Activated T-helper 17 cell treated with anti-CD3 and anti-CD28 coated beads, Interleukin-2, amount 50 U/mL, for 72 hours (primary cell): Measurements from ENCODE around the gene UCHL5. TPM values are rescaled to one million over a fixed set of nuclear protein-coding genes. Genes with fewer than 3 reads are reported as not detected.
"Not testable (repeated sequence)": the region's sequence is repeated elsewhere in the genome, so short reads cannot be mapped to it uniquely, and the experiment has no call there.

Experiments
- ATAC-seq: fragments of 150-1000 bp; cut with Tn5 transposase; replicated peaks from 2 replicates; pipeline ENCODE4 v1.10.0; 2021; ENCODE audit warnings: mild to moderate bottlenecking, moderate library complexity
- H3K27ac Mint-ChIP-seq: one replicate; pipeline ENCODE4 v1.8.0; 2022; ENCODE audit warnings: mixed read lengths
- H3K27me3 Mint-ChIP-seq: one replicate; pipeline ENCODE4 v1.8.0; 2022; ENCODE audit warnings: mixed read lengths
- H3K36me3 Mint-ChIP-seq: one replicate; pipeline ENCODE4 v1.8.0; 2022; ENCODE audit warnings: low read depth, mild to moderate bottlenecking, mixed read lengths
- H3K4me1 Mint-ChIP-seq: one replicate; pipeline ENCODE4 v1.8.0; 2022; ENCODE audit warnings: mixed read lengths
- H3K4me3 Mint-ChIP-seq: one replicate; pipeline ENCODE4 v1.8.0; 2022; ENCODE audit warnings: mild to moderate bottlenecking, mixed read lengths
- H3K9me3 Mint-ChIP-seq: one replicate; pipeline ENCODE4 v1.8.0; 2022; ENCODE audit warnings: mixed read lengths
- total RNA-seq, 2 donors: library from RNA; stranded (reverse); gene quantifications; one replicate each; pipeline ENCODE4 v1.2.3, GENCODE V29; 2022

Gene UCHL5
- total RNA-seq, 2 donors from 2014 or later = 45.2 to 75.4 TPM

- H3K27ac Mint-ChIP-seq = no peak overlapping the region
- no peaks in the 10 kb centered on the region for H3K27me3 Mint-ChIP-seq
- H3K4me1 Mint-ChIP-seq = peaks cover 3% of the 10 kb centered on the region
- H3K36me3 Mint-ChIP-seq = peaks cover 6% of the 10 kb centered on the region
- H3K9me3 Mint-ChIP-seq = peaks cover 3% of the 10 kb centered on the region
- ATAC-seq = no peak
- no peak overlapping the region for H3K4me3 Mint-ChIP-seq
Measured at GRCh38 chr1:193009501-193009900, 49.7 kb downstream of the UCHL5 start.

- H3K27me3 Mint-ChIP-seq = no peaks in the 10 kb centered on the region
- H3K36me3 Mint-ChIP-seq = peaks cover 30% of the 10 kb centered on the region
- H3K4me3 Mint-ChIP-seq = no peak overlapping the region
- H3K4me1 Mint-ChIP-seq = peaks cover 5% of the 10 kb centered on the region
- peaks cover 3% of the 10 kb centered on the region for H3K9me3 Mint-ChIP-seq
- no peak overlapping the region for H3K27ac Mint-ChIP-seq
- no peak for ATAC-seq
Measured at GRCh38 chr1:193005785-193006184, 53.4 kb downstream of the UCHL5 start.

- no peak overlapping the region for H3K27ac Mint-ChIP-seq
- H3K4me1 Mint-ChIP-seq = peaks cover 3% of the 10 kb centered on the region
- H3K36me3 Mint-ChIP-seq = peaks cover 42% of the 10 kb centered on the region
- no peaks in the 10 kb centered on the region for H3K27me3 Mint-ChIP-seq
- no peak overlapping the region for H3K4me3 Mint-ChIP-seq
- ATAC-seq = peak; percentile 49
- H3K9me3 Mint-ChIP-seq = no peaks in the 10 kb centered on the region
Measured at GRCh38 chr1:192998536-192998935, 60.6 kb downstream of the UCHL5 start.

GRCh38 chr1:192994141-192994540 is 65.0 kb downstream of the UCHL5 start:
- ATAC-seq = no peak
- H3K27ac Mint-ChIP-seq = no peak overlapping the region

GRCh38 chr1:192993426-192994085 is 65.6 kb downstream of the UCHL5 start:
- peaks cover 24% of the 10 kb centered on the region for H3K36me3 Mint-ChIP-seq
- peak; percentile 92 for ATAC-seq
- H3K4me1 Mint-ChIP-seq = peaks cover 8% of the 10 kb centered on the region
- H3K27me3 Mint-ChIP-seq = no peaks in the 10 kb centered on the region
- H3K9me3 Mint-ChIP-seq = no peaks in the 10 kb centered on the region
- H3K4me3 Mint-ChIP-seq = peak overlapping the region; percentile 20
- H3K27ac Mint-ChIP-seq = peak overlapping the region; percentile 46

More at GRCh38 chr1:192994141-192994540, 65.0 kb downstream of the UCHL5 start:
- peaks cover 8% of the 10 kb centered on the region for H3K4me1 Mint-ChIP-seq
- H3K4me3 Mint-ChIP-seq = no peak overlapping the region
- H3K36me3 Mint-ChIP-seq = peaks cover 24% of the 10 kb centered on the region
- H3K27me3 Mint-ChIP-seq = no peaks in the 10 kb centered on the region
- H3K9me3 Mint-ChIP-seq = no peaks in the 10 kb centered on the region

GRCh38 chr1:192986748-192987334 is 72.3 kb downstream of the UCHL5 start:
- not testable (repeated sequence) for H3K27me3 Mint-ChIP-seq

GRCh38 chr1:192986110-192986747 is 72.9 kb downstream of the UCHL5 start:
- Mint-ChIP-seq H3K9me3 (peaks cover 8% of the 10 kb centered on the region), H3K4me1 (peaks cover 37% of the 10 kb centered on the region), H3K27me3 (no peaks in the 10 kb centered on the region), H3K36me3 (peaks cover 18% of the 10 kb centered on the region), H3K4me3 (peak overlapping the region; percentile 64), H3K27ac (peak overlapping the region; percentile 94)
- ATAC-seq = peak; percentile 64

More at GRCh38 chr1:192986748-192987334, 72.3 kb downstream of the UCHL5 start:
- peaks cover 36% of the 10 kb centered on the region for H3K4me1 Mint-ChIP-seq
- H3K27ac Mint-ChIP-seq = peak overlapping the region; percentile 94
- peaks cover 18% of the 10 kb centered on the region for H3K36me3 Mint-ChIP-seq
- not testable (repeated sequence) for H3K9me3 Mint-ChIP-seq, ATAC-seq
- H3K4me3 Mint-ChIP-seq = peak overlapping the region; percentile 64

- Mint-ChIP-seq H3K27ac (peak overlapping the region; percentile 94), H3K4me1 (peaks cover 45% of the 10 kb centered on the region), H3K9me3 (peaks cover 14% of the 10 kb centered on the region), H3K4me3 (peak overlapping the region; percentile 69), H3K27me3 (no peaks in the 10 kb centered on the region), H3K36me3 (peaks cover 18% of the 10 kb centered on the region)
- peak; percentile 79 for ATAC-seq
Measured at GRCh38 chr1:192984080-192984479, 75.1 kb downstream of the UCHL5 start.

- ATAC-seq = peak; percentile 78
- H3K4me1 Mint-ChIP-seq = peaks cover 49% of the 10 kb centered on the region
- H3K4me3 Mint-ChIP-seq = peak overlapping the region; percentile 69
- peak overlapping the region; percentile 94 for H3K27ac Mint-ChIP-seq
- H3K36me3 Mint-ChIP-seq = peaks cover 18% of the 10 kb centered on the region
- peaks cover 14% of the 10 kb centered on the region for H3K9me3 Mint-ChIP-seq
- no peaks in the 10 kb centered on the region for H3K27me3 Mint-ChIP-seq
Measured at GRCh38 chr1:192983349-192983980, 75.7 kb downstream of the UCHL5 start.

- H3K27ac Mint-ChIP-seq = no peak overlapping the region
- H3K4me1 Mint-ChIP-seq = peaks cover 44% of the 10 kb centered on the region
- no peak for ATAC-seq
- no peaks in the 10 kb centered on the region for H3K27me3 Mint-ChIP-seq
- H3K36me3 Mint-ChIP-seq = peaks cover 11% of the 10 kb centered on the region
- peaks cover 9% of the 10 kb centered on the region for H3K9me3 Mint-ChIP-seq
- no peak overlapping the region for H3K4me3 Mint-ChIP-seq
Measured at GRCh38 chr1:192980856-192981255, 78.3 kb downstream of the UCHL5 start.

GRCh38 chr1:192980334-192980733 is 78.8 kb downstream of the UCHL5 start:
- H3K9me3 Mint-ChIP-seq, ATAC-seq, H3K27ac Mint-ChIP-seq, H3K27me3 Mint-ChIP-seq, H3K4me3 Mint-ChIP-seq: not testable (repeated sequence)
- Mint-ChIP-seq H3K36me3 (peaks cover 11% of the 10 kb centered on the region), H3K4me1 (peaks cover 39% of the 10 kb centered on the region)

- no peaks in the 10 kb centered on the region for H3K27me3 Mint-ChIP-seq
- ATAC-seq = no peak
- H3K36me3 Mint-ChIP-seq = peaks cover 11% of the 10 kb centered on the region
- no peak overlapping the region for H3K4me3 Mint-ChIP-seq
- peak overlapping the region; percentile 58 for H3K27ac Mint-ChIP-seq
- H3K9me3 Mint-ChIP-seq = peaks cover 9% of the 10 kb centered on the region
- peaks cover 36% of the 10 kb centered on the region for H3K4me1 Mint-ChIP-seq
Measured at GRCh38 chr1:192979542-192979941, 79.6 kb downstream of the UCHL5 start.

GRCh38 chr1:192978195-192978710 is 80.9 kb downstream of the UCHL5 start:
- peaks cover 2% of the 10 kb centered on the region for H3K36me3 Mint-ChIP-seq
- peak; percentile 60 for ATAC-seq
- peaks cover 9% of the 10 kb centered on the region for H3K9me3 Mint-ChIP-seq
- H3K4me3 Mint-ChIP-seq = no peak overlapping the region
- no peaks in the 10 kb centered on the region for H3K27me3 Mint-ChIP-seq
- H3K4me1 Mint-ChIP-seq = peaks cover 25% of the 10 kb centered on the region
- H3K27ac Mint-ChIP-seq = peak overlapping the region; percentile 58

- Mint-ChIP-seq H3K4me3 (no peak overlapping the region), H3K27ac (no peak overlapping the region), H3K27me3 (no peaks in the 10 kb centered on the region), H3K4me1 (peaks cover 18% of the 10 kb centered on the region), H3K9me3 (peaks cover 9% of the 10 kb centered on the region), H3K36me3 (no peaks in the 10 kb centered on the region)
- ATAC-seq = no peak
Measured at GRCh38 chr1:192977089-192977706, 82.0 kb downstream of the UCHL5 start.
